ENCODE data around the gene ATP6V1C2.

GRCh38 chr2:10829299-10829698 is 107.9 kb downstream of the ATP6V1C2 start:
- TF ChIP-seq CTCF (IDR thresholded peaks at IDR 0.05) (no peak), ZFX (IDR thresholded peaks at IDR 0.05; ENCODE audit: borderline replicate concordance) (no peak)
